GM18499 (cell line): ENCODE measurements around the gene IFT52.
A peak's percentile ranks its signal among the peaks of the same experiment; 100 is the strongest.

ENCODE experiments used
- ATAC-seq: cut with Tn5 transposase; IDR thresholded peaks from one replicate; pipeline ENCODE4 v1.9.1; 2021; ENCODE audit warnings: moderate number of reproducible peaks; ENCODE audit not compliant: insufficient read depth, unreplicated experiment

The IFT52 gene

DNA sequence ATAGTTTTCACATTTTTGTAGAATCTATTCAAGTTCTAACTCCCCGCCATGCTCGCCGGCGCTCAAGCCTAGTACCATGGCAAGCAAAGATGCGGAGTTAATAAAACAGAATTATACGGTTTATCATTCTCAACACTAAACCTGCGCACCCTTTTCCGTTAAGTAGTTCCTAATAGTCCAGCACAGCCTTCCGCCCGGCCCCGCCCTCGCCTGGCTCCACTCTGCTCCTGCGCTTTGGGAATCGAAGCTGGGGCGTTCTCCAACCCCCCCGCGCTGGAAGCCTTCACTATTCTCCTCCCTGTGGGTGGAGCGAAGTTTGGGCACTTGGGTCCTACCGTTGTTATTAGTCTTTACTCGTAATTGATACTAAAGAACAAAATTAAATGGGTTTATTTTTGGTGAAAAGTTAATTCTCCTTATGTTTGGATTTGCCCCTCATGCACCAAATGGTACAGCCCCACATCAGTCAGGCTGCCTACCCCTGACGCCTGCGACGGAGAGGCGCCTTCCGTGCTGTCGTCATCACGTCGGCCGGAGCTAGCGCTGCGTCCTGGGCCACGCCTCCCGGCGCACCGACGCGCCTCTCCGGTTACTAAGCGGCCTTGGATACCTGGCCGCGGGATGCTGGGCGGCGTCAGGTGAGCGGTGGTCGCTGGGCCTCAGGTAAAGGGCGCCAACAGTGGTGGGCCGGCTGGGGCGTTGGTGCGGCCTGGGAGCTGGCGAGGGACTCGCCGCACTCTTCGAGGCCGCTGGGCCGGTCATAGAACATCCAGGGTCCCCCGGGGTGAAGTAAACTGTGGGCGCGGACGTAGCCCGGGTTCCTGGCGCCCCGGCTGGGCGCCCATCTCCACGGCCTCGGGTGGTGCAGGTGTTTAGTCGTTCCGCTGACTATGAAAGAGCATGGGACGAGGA is at the start of gene IFT52:
Gene IFT52, plus strand, starts transcription at position 546 of the 912 bp plus-strand sequence. CDS start 3,762 bp downstream, outside the sequence.
- peak; percentile 71 for ATAC-seq

DNA sequence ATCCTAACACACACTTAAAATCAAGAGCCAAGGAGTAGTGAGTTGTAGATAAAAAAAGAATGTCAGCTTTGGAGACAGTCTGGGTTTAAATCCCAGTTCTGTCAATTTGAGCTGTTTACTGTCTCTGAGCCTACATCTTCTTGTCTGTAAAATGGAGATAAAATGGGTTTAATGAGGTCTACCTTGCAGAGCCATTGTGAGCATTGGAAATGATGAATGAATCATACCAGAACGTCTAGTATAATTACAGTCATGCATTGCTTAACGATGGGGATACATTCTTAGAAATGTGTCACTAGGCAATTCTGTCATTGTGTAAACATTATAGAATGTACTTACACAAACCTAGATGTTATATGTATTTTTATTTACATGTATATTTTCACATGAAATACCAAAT is 49.5 kb upstream of the IFT52 start:
- no peak for ATAC-seq

DNA sequence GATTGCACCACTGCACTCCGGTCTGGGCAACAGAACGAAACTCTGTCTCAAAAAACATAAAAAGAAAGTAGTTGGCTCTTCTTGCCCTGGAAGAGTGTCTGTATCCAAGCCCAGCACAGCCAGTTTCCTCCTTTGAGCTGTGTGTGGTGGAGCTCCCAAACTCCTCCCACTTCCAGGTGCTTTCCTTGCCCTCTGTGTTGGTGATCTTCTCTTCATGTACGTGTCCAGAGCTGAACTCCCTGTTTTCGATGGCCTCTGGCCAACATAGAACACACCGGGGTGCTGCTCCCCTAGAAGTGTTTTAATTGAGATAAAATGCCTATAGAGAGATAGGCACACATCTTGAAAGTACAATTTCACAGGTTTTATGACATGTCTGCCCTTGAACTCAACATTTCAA is 48.6 kb upstream of the IFT52 start:
- no peak for ATAC-seq

DNA sequence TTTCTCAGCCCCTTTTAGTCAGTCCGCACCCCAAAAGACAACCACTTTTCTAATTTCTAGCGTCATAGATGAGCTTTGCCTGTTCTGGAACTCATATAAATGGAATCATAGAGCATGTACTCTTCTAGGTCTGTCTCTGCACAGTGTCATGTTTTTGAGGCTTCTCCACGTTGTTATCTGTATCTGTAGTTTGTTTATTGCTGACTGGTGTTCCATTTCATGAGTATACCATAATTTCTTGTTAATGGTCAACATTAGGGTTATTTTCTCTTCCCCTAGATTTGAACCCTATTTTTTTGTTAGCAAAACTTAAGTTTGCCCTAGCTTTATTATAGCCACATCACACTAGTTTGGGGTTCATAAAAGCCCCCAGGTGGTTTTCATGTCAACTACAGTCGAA is 48.1 kb upstream of the IFT52 start:
- no peak for ATAC-seq

- ATAC-seq, result no peak
Observed at GRCh38 chr20:43543138-43543537, 47.6 kb upstream of the IFT52 start.

- ATAC-seq, result no peak
Observed at GRCh38 chr20:43544501-43544900, 46.2 kb upstream of the IFT52 start.

GRCh38 chr20:43545837-43546578 is 44.7 kb upstream of the IFT52 start:
- ATAC-seq, result no peak

GRCh38 chr20:43548273-43548880 is 42.4 kb upstream of the IFT52 start:
- no peak for ATAC-seq

GRCh38 chr20:43549416-43550065 is 41.2 kb upstream of the IFT52 start:
- no peak for ATAC-seq

- no peak for ATAC-seq
Observed at GRCh38 chr20:43550456-43550855, 40.3 kb upstream of the IFT52 start.

- ATAC-seq, result no peak
Observed at GRCh38 chr20:43554369-43554768, 36.4 kb upstream of the IFT52 start.

DNA sequence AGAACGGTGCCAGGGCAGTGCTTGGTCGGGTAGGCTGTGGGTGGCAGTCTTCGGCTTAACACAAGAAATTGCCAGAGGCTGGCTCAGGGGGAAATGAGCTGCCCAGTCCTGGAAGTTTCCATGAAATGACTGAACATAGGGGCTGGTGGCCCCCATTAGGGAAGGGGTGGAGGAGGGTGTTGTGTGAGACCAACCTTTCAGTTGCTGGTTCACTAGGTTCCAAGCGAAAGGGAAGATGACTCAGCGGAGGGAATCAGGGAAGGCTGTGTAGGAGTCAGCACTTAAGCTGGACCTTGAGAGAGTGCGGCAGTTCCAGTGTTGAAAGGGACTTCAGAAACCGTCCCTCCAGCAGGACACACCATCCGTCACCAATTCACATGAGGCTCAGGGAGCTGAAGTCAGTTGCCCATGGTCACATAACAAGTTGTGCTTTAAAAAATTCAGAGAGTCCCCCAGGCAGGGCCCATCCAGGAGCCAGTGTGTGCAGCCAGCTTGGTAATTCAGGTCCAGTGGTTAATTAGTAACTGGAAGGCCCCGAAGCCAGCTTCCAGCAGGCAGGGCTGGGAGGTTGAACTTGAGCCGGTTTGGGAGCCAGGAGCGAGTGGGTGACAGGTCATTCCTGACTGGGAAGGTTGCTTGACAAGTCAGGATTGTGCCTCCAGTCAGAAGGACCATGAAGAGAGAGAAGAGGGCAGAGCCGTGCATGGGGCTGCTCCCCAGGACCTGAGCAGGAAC is 32.2 kb upstream of the IFT52 start, which contains the start of gene SGK2:
Gene SGK2, plus strand, starts transcription at position 616 of the 735 bp plus-strand sequence. CDS start 7,469 bp downstream, outside the sequence.
- ATAC-seq, result no peak

DNA sequence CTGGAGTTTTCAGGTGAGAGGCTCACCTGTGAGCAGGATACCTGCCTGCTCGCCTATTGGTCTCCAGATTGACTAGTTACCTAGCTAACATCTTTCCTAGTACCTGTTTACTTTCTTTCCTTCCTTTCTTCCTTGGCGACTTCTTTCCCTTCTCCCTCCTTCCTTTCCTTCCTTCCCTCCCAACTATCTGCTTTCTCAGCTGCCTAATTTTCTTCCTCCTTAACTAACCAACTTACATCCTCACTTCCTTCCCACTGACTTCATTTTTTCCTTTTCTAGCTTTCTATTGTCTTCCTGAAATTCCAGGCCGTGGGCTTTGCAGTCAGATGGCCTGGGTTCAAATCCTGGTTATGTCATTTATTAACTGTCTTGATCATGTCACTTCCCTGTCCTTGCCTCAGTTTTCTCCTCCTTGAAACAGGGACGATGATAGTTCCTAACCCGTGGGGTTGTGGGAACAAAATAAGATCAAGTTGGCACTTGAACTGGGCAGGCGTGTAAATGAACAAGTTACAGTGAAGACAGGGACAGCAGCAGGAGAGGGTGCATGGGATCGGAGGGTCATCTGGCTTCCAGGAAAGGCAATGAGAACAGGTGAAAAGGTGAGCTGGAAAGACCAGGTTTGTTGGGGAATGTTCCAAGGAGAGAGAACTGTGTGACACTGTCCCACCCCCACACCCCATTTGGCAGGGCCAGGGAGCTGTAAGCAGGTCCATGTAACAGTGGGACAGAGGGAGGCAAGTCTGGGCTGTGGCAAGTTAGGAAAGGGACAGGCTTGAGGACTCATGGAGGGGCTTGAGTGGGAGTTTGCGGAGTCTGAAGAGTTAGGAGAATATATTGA is 31.4 kb upstream of the IFT52 start:
- no peak for ATAC-seq

- ATAC-seq, result no peak
Observed at GRCh38 chr20:43560974-43561373, 29.8 kb upstream of the IFT52 start.

DNA sequence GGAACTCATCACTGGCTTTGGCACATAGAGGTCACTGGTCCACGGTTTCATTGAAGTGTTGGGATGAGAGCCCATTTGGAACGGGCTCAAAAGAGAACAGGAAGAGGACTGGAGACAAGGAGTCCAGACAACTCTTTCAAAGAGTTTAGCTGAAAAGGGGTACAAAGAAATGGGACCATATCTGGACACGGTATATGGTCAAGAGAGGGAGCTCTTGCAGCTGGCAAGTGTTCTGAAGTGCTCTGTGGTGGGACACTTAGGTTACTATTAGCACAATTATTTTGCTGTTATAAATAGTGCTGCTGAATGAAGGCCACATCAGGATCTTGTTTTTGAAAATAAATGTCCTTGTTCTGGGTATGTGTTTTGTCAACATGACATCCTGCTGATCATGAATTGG is 27.3 kb upstream of the IFT52 start:
- ATAC-seq, result no peak

DNA sequence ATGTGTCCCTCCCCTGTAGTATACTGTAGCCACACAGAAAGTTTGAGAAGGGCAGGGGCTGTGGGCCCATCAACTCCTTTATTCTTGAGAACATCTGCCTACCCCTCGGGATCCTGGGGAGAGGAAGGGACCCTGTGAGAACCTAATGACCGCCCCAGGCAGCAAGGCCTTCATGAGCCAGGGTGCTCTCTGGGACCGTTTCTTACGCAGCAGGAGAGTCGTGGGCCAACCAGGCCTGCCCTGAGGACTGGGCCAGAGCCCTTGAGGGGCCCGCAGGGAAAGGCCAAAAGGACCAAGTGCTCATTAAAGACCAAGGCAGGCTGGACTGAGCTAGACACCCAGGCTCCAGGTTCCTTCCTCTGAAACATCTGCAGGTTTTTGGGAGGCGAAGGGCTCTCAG is 26.7 kb upstream of the IFT52 start:
- ATAC-seq, result no peak

GRCh38 chr20:43564455-43564854 is 26.3 kb upstream of the IFT52 start:
- no peak for ATAC-seq

DNA sequence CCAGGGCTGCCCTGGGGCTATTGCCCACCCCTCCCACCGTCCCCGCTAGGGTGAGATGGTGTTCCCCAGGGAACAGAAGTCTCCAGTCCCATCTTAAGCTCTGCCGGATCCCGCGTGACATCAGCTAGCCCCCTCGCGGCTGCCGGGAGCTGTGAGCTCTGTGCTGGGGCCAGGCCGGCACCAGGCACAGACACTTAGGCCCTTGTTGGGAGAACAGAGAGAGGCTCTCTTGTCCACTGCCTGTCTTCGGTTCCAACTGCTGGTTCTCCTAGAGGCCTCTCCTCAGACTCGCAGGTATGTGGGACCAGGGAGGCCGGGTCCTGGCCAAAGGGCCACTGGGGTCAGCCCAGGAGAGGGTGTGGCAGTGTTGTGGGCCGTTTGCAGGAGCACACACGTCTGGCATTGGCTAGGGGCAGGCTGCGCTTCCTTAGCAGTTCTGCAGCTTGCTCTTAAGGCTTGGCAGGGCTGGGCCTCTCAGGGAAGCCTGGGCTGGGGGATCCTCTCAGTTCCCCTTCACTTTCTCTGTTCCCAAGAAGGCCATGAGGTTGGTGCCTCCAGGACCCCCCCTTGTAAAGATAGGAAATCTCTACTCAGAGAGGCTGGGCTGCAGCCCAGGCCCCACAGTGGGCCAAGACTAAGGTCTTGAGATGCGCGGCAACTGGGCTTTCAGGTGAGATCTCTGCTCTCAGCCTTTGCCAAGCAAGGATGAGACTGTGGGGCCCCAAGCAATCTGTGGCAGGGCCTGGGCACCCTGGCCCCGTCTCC is 25.6 kb upstream of the IFT52 start:
- ATAC-seq, result no peak
